GM19239 (cell line): ENCODE measurements around the gene HPX.

Experiments
- DNase-seq: peaks from one replicate; pipeline ENCODE4 v3.0.0; 2011; ENCODE audit warnings: low spot score; ENCODE audit not compliant: insufficient read length
- FAIRE-seq: peaks from 2 replicates; lab custom pipeline; 2011; peaks lifted over from hg19 to GRCh38; lab: Jason Lieb, UNC

HPX gene

GRCh38 chr11:6440906-6441358 is at the start of gene HPX:
Gene HPX, minus strand, starts transcription at chr11:6440987. Its CDS starts 24 bp downstream, at chr11:6440963.
- FAIRE-seq (no peak), DNase-seq (no peak)

- FAIRE-seq (no peak), DNase-seq (no peak)
These were observed 48.5 kb upstream of the HPX start for GRCh38 chr11:6489306-6489705.

- DNase-seq (no peak), FAIRE-seq (no peak)
These were observed 48.0 kb upstream of the HPX start for GRCh38 chr11:6488821-6489220.

GRCh38 chr11:6488342-6488741 is 47.6 kb upstream of the HPX start:
- DNase-seq (no peak), FAIRE-seq (no peak)

GRCh38 chr11:6486938-6487337 is 46.2 kb upstream of the HPX start:
- DNase-seq (no peak), FAIRE-seq (peak; percentile 47)

GRCh38 chr11:6486256-6486655 is 45.5 kb upstream of the HPX start:
- FAIRE-seq = no peak

GRCh38 chr11:6485661-6486060 is 44.9 kb upstream of the HPX start:
- DNase-seq (no peak), FAIRE-seq (no peak)

More at GRCh38 chr11:6486256-6486655, 45.5 kb upstream of the HPX start:
- no peak for DNase-seq

- FAIRE-seq (no peak), DNase-seq (no peak)
These were observed 42.2 kb upstream of the HPX start for GRCh38 chr11:6483015-6483414.

GRCh38 chr11:6482441-6482840 is 41.7 kb upstream of the HPX start:
- DNase-seq (no peak), FAIRE-seq (no peak)

- DNase-seq (no peak), FAIRE-seq (no peak)
These were observed 41.1 kb upstream of the HPX start for GRCh38 chr11:6481924-6482275.

GRCh38 chr11:6481012-6481923 is 40.5 kb upstream of the HPX start, which contains the start of the genes ARFIP2 and TIMM10B:
Gene ARFIP2, minus strand, starts transcription at chr11:6481331. Its CDS starts 910 bp downstream, at chr11:6480421.
Gene TIMM10B, plus strand, starts transcription at chr11:6481501. Its CDS starts 16 bp downstream, at chr11:6481517.
- FAIRE-seq (peak; percentile 99), DNase-seq (peak; percentile 97)

GRCh38 chr11:6480299-6480914 is 39.6 kb upstream of the HPX start:
- no peak for DNase-seq
- FAIRE-seq = no peak

- DNase-seq (no peak), FAIRE-seq (no peak)
These were observed 35.8 kb upstream of the HPX start for GRCh38 chr11:6476571-6476970.

- FAIRE-seq (no peak), DNase-seq (no peak)
These were observed 35.1 kb upstream of the HPX start for GRCh38 chr11:6475936-6476335.

GRCh38 chr11:6474806-6475500 is 34.2 kb upstream of the HPX start:
- DNase-seq (no peak), FAIRE-seq (no peak)

GRCh38 chr11:6474413-6474792 is 33.6 kb upstream of the HPX start:
- FAIRE-seq (peak; percentile 52), DNase-seq (no peak)

- no peak for FAIRE-seq
- peak; percentile 79 for DNase-seq
These were observed 32.9 kb upstream of the HPX start, which contains the start of gene TRIM3 for GRCh38 chr11:6473451-6474412. Gene TRIM3, minus strand, starts transcription at chr11:6473941. Its CDS starts 8,246 bp downstream, at chr11:6465695.

- FAIRE-seq = no peak
- DNase-seq = no peak
These were observed 32.1 kb upstream of the HPX start for GRCh38 chr11:6472934-6473333.

- DNase-seq (no peak), FAIRE-seq (no peak)
These were observed 28.8 kb upstream of the HPX start for GRCh38 chr11:6469599-6469998.
